HuH-7.5 (cell line): Measurements from ENCODE around the gene ITGB7.

Source experiments
- DNase-seq: peaks from one replicate; pipeline ENCODE4 v3.0.0; 2011; ENCODE audit warnings: low spot score

Gene ITGB7

DNA sequence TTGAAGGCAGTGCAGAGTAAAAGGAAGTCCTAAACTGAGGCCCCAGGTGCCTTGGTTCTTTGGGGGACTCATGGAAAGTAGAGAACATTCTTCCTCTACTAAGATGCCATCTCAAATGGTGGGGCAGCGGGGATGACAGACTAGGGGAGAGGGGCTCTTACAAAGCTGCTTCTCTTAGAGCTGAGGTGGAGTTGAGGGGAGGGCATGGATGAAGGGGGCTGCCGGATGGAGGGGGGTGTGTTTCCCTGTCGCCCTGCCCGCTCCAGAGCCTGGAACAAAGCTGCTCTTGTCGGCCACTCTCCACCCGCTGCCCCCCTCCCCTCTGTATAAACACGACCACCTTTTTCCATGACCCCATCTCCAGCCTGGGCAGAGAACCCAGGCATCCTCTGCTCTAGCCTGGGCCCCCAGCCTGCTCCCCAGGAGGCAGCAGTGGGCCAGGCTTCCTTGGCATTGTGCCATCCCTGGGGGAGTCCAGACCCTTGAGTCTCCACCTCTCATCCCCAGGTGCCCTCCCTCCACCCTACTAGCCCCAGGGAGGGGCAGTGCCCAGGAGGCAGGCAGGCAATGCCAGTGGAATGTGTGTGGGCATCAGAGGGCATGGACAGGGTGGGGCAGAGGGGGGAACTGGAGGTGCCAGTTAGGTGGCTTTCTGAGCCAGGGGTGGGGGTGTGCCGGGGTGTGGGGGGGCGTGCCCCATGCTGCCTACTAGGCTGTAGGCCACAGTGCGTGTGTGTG lies 23.2 kb upstream of the ITGB7 start:
- DNase-seq = no peak

DNA sequence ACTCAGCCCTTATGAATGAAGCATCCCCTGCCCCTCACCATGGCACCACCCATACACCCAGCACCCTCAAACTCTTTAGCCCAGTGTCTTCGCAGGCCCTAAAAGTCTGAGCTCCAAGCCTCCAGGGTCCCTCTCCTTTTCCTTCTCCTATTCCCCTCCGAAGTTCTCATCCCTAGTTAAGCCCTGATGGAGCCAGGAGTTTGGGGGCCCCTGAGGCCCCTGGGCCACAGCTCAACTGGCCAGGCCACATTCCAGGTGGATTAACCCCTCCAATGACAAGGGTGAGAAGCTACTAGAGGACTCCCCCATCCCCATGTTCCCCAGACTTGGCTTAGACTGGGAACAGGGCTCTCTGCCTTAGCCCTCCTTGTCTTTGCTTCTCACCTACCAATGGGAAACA lies 22.4 kb upstream of the ITGB7 start:
- DNase-seq = no peak

DNA sequence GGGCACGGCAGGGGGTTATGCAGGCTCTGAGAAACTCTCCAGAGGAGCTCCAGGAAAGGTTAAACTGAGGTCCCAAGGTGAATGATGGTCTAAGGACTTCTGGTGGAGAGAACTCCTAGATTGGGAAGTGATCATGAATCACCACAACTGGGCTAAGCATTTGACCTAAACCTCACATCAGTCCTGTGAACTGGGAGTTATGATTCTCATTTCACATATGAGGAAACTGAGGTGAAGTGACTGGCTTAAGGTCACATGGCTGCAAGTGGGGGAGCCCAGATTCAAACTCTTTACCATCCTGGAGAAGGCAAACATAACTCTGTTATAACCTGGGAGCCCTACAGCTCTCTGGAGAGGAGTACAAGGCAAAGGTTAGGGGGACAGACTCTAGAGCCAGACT lies 20.8 kb upstream of the ITGB7 start:
- no peak for DNase-seq

DNA sequence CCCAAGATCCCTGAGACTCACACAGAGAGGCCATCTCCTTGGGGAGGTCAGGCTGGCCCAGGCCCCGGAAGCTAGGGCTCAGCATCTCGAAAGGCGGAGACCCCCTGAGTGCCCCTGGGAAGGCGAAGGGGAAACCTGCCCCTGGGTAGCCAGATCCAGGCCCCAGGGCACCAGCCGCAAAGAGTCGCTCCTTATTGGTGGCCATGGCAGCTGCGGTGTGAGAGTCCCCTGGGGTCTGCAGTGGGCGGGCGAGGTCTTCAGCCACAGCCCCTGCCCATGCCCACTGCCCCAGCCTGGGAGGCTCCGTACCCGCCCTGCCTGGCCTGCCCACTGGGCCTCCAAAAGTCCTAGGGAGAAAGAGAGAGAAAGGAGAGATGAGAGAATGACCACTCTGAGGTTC lies 20.3 kb upstream of the ITGB7 start:
- no peak for DNase-seq

DNA sequence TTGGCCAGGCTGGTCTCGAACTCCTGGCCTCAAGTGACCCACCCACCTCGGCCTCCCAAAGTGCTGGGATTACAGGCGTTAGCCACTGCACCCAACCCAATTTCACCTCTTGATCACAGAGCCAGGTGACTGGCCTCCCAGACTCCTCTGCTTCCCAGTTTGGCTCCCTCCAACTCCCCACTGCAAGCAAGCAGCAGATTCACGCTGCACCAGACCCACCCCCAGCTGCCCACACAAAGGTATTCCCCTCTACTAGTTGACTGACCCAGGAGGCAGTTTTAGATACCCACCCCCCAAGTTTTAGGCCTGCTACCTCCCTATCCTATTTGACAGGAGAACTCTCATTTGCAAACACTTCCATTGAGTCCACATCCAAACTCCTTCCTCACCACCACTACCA lies 19.8 kb upstream of the ITGB7 start:
- no peak for DNase-seq

DNA sequence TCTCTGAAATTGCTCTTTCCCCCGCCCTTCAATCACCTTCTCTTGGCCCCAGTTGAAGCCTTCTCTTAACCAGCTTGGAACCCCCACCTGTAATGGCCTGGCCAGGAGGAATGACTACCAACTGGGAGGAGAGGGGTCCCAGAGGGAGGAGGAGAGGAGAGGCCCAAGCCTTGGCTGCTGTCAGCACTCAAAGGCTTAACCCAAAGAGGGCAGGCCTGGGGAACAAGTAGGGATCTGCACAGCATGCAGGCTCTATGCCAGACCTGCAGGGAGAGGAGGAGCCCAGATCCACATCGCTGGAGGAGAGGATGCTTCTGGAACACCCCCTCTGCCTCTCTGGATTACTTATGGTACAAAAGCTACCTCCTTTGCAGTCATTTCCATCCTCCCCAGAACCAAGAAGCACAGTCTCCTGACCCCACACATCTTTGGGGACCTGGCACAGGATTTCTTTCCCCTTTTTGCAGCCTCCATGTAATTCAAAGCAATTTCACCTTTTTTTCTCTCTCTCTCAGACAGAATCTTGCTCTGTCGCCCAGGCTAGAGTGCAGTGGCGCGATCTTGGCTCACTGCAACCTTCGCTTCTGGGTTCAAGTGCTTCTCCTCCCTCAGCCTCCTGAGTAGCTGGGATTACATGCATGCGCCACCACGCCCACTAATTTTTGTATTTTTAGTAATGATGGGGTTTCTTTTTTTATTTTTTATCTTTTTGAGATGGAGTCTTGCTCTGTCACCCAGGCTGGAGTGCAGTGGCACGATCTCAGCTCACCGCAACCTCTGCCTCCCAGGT lies 18.8 kb upstream of the ITGB7 start:
- no peak for DNase-seq

DNA sequence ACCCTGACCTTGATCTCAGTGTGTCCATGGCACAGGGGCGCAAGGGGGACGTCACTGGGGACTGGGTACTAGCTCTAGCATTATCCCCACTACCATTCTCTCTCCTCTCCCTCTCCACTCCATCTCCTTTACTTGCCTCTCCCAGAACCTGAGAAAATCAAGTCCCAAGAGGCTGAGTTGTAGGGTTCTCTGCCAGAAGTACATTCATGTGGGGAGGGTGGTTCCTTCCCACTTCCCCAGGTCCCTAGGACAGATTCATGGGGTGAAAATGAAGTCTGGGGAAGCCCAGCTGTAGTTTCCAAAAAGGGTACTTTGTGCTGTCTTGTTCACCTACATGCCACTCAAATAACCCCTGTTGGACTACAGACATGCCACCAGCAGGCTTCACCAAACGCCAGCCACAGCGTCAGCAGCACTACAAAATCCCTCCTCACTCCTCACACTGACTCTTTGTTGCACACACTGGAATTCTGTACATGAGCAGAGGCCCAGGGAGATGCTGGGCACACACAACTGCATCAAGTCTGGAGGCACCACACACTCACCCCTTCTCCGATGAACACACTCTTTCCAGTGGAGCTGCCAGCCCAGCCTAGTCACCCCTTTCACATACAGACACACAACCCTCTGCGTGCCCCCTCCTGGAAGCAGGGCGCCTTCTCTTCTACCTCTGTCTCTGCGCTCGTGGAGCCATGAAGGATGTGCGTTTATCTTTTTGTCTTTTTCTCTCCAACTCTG lies 18.0 kb upstream of the ITGB7 start:
- DNase-seq = no peak

DNA sequence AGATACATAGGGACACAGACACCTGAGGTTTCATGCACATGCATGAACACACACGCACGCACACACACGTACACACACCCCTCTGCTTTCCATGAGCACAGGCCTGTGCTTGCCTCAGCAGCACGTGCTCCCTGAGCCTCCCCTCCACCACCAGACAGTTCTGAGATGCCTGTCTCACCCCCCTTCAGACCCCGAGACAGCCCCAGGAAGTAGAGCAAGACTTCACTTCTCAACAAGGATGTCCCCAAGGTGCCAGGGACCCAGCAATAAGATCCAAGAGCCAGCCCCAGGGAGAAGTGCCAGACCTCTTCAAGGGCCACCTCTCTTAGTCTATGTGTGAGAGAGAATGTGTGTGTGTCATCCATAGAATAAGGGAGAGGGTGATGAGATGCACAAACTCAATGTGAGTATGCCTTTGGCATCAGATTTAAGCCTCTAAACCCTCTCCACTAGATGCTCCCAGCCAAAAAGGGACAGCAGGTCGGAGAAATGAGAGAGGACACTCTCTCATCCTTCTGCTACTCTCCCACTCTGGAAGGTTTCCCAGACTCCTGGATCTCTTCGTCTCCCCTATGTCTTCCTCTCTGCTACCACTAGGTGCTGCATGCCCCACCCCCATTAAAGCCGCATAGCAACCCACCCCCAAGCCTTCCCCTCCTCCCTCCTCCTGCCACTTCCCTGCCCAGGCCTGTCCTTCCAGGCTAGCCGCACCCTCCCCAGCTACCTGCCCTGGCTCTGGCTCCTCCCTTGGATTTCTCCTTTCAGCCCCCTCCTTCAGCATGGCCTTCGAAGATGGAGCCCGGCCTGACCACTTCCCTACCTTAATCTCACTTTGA lies 17.2 kb upstream of the ITGB7 start:
- DNase-seq = peak; percentile 60

DNA sequence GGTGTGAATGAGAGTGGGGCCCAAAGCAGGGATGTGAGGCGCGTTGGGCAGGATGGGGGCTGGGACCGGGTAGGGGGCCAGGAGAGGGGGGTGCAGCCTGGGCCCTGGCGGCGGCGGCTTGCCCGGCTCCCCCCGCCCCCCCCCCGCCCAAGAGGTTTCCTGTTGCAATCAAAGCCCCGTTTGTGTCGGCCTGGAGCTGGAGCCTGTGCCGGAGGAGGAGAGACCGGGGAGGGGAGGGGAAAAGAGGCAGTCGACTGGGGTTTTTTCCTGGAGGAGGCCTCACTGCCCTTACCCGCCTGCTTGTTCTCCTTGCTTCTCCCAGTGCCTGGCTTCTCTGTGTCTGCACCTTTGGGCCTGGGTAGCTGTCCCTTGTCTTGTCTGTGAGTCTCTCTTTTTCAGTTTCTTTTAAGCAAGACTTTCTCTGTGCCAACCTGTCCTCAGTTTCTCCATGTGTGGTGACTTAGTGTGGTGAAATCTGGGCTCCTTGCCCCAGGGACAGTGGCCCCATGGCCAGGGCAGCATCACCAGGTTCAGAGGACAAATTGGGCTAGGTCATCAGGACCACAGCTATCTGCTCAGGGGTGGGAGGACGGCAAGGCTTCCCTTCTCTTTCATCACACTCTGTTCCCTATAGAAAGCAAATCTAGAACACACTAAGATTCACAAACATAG lies 16.5 kb upstream of the ITGB7 start:
- DNase-seq = no peak

DNA sequence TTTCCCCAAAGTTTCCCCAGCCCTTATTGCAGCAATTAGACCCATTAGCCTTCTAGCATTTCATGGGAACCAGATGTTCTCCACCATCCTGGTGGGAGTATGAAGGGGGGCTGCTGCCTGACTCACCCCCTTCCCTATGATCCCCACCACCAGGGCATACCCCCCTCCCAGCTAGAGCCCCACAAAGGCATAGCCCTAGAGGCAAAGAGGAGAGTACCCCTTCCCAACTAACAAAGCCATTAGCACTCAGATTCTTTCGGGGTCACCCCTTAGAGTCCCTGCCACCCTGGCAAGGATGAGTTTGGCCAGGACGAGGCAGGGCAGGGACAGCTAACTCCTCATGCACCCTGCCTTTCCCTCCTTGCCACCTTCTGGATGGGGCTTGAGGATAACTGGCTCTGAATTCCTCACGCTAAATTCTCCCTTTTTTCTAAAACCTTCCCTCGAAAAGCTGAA lies 15.8 kb upstream of the ITGB7 start:
- no peak for DNase-seq

DNA sequence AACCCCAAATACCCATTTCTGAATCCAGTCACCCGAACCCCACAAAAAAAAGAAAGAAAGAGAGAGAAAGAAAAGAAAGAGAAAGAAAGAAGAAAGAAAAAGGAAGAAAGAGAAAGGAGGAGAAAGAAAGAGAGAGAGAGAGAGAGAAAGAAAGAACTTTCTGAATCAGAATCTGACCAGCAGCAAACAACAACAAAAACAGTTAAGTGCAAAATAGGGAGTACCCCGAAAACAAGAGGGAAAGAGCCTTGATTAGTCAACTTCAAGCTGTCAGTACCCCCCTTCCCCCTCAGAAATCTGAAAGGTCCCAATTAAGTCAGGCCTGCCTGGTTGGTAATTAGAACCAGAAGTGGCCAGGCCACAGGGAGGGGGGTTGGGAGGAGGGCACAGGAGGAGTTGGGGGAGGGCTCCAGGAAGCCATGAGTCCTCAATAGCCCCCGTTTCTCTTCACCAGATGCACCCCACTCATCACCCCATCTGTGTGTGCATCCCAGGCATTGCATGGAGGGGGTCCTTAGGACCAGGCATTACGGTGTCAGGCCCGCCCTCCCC lies 15.2 kb upstream of the ITGB7 start:
- no peak for DNase-seq

DNA sequence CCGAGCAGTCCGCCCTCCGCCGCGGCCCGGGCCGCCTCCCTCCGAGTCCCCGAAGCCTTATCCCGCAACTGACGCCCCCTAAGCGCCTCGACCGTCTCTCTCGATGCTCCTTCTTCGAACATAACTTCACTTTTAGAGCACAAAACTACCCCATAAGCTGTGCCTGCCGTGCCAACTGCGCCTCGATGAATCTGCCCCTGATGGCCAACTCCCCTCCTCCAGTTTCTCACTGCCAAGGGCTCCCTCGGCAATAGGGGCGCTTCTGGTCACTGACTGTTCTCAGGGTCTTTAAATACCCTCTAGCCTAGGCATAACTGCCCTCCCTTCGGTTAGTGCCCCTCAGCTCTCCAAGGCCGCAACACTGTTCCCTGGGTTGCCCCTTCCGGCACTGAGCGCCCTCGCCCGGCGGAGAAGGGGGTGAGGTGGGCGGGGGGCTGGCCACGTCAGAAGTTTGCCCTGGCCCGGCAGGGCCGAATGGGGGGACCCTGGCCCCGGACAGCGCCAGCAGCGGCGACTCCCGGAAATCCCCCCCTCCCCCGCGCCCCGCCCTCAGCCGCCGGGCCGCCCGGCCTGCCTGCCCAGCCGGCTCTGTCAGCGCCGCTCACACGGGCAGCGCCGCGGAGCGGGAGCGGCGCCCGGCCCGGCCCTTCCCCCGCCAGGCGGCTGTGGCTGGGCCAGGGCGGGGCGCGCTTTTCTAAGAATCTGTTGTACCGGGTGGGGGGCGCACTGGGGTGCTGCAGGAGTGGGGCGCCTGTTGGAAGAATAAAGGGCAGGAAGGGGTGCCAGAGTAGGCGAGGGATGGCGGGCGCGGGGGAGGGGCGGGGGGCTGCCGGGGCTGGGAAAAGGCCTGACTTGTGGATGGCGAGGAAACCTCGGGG lies 14.4 kb upstream of the ITGB7 start:
- peak; percentile 89 for DNase-seq

DNA sequence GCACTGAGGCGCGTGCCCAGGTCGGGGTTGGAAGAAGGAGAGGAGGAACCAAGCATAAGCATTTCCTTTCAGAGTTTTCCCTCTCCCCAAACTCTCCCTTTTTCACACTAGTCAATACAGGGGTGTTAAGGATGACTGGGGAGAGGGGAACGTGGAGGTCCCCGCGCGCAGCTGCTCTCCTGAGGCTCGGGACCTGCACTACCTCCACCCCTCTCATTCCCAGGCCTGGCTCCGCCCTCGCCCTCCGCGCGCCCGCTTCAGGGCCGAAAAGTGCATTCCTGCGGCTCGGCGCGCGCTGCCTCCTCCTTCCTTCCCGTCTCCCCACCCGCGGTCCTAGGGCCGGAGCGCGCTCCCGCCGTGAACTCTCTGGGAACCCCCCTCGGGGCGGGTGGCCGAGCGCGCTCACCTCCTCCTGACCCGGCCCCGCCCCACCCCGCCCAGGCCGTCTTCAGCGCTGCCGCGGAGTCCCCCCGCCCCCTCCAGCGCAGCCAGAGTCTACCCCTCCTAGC lies 13.7 kb upstream of the ITGB7 start:
- peak; percentile 99 for DNase-seq

DNA sequence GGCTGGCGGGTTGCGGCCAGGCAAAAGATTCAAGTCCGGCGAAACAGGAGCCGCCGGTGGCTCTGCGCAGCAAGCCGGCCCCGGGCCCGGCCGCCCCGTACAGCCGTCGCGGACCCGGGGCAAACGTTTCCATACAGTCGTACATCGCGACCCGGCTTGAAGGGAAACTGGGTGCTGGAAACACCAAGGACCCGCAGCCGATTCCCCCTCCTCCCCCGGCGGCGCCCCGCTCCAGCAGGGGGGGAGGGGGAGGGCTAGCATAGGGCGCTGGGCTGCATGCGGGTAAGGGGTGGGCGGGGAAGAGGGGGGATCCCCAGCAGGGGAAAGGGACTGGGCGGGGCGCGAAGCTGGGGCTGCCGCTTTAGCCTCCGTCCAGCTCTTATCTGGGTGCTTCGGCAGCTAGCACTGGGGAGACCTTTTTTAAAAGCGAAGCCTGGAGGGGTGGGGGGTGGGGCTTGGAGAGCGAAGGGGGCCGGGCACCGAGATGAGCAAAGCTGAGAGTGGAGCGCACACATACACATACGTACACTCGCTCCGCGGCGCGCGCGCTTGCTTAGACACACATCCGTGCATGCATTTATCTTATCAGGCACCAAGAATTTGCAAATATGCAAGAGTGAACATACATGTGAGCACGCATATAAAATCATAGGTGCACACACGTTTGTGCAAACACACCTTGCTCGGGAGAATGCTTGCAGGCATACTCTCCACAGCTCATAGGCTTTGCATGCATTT lies 13.1 kb upstream of the ITGB7 start:
- DNase-seq = peak; percentile 90

DNA sequence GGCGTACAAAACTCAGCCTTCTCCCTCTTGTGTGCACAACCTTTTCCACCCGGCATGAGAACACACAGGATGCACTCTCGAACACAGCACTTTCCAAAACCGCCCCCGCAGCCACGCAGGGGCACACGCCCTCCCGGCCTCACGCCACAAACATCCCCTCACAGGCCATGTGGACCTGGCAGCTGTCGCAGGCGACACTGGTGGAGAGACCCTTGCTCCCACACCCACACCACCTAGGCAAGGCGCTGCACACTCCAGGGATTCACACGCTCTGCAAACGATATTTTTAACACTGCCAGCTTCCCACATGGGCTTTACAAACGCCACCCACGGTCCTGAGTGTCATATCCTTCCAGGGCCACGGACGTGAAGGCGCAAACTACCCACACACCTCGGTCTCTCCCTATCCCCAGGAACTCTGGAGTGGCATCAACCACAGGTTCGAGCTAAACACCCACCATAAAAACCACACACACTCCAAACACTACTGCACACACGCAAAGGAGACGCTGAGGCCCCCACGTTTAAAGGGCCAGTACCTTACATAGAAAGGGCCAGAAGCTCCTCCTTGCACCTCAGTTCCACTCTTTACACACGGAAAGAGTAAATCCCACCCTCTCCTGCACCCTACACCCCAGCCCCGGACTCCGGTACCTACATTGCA lies 12.4 kb upstream of the ITGB7 start:
- peak; percentile 76 for DNase-seq

DNA sequence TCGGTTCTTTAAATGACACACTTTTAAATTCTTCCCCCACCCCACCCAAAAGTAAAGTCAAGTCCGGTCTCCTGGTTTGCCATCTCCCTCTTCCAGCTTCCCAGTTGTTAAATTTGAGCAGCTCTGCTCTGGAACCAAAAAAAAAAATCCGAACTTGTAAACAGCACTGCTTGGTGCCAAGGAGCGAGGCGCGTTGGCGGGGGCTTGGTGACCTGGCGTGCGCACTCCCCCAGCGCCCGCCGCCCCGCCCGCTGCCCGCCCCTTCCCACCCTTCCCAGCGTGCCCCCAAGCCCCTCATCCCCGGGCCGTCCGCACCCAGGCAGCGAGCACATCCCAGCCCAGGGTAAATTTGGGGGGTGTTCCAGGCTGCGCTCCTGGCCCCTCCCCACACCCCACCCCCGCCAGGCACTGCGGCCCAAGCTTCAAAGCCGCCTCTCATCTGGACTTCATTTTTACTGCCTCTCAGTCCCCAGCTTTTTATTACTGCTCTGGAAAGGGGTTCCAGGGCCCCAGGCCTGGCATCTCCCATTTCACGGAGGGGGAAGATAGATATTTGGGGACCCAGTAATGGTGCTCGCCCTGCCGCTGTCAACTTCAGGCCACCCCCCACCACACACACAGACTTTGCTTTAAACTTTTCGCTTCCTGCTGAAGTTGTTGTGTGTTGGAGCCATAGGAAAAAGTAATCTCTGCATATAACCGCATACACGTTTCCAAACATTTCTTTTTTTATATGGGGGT lies 11.7 kb upstream of the ITGB7 start:
- no peak for DNase-seq

DNA sequence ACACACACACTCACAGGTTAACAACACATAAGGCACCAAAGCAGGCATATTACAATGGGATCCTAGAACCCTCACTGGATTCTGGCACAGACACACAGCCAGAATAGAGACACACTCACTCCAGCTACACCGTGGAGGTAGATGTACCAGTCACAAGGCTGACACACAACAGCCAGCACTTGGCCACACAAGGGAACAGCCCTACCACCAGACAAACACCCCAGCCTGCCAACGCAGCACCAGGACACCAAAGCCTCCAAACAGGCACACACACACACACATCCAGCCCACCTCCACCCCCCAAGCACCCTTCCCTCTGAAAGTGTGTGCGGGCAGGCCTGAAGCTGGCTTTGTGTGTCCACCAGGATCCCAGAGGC lies 10.9 kb upstream of the ITGB7 start:
- no peak for DNase-seq
